Panc1 (cell line): Measurements from ENCODE around the gene ASB16.

Experiments
- CTCF ChIP-seq: fragments of 450-650 bp; IDR thresholded peaks from 2 replicates; pipeline ENCODE4 v1.5.1; 2017; ENCODE audit warnings: mild to moderate bottlenecking
- REST ChIP-seq, 2 experiments: IDR thresholded peaks; 2 replicates each; pipeline ENCODE4 v1.6.1; 2011 to 2012; ENCODE audit warnings: low read depth in 2 of 2, control low read depth in 1 of 2, low read length in 1 of 2, mild to moderate bottlenecking in 1 of 2, moderate library complexity in 1 of 2; ENCODE audit not compliant: insufficient read depth in 1 of 2

GRCh38 chr17:44200478-44201155, 30.1 kb downstream of the ASB16 start:
- TF ChIP-seq CTCF (no peak), REST (IDR thresholded peaks at IDR 0.05; ENCODE audit: insufficient read depth in 1 of 2, low read depth in 2 of 2, low read length in 1 of 2) (no peak)
